ENCODE results near the gene MAGI1.

Gene MAGI1

GRCh38 chr3:65783117-65783516, 255.6 kb downstream of the MAGI1 start:
- no peak for DNase-seq

- DNase-seq = no peak
Observed at GRCh38 chr3:65781594-65781993, 257.1 kb downstream of the MAGI1 start.

- no peak for DNase-seq
Observed at GRCh38 chr3:65779390-65779789, 259.3 kb downstream of the MAGI1 start.

- no peak for DNase-seq
Observed at GRCh38 chr3:65778968-65779367, 259.8 kb downstream of the MAGI1 start.

GRCh38 chr3:65777050-65777449, 261.7 kb downstream of the MAGI1 start:
- DNase-seq = no peak

GRCh38 chr3:65776494-65776893, 262.2 kb downstream of the MAGI1 start:
- DNase-seq = no peak

GRCh38 chr3:65776081-65776480, 262.6 kb downstream of the MAGI1 start:
- no peak for DNase-seq

- no peak for DNase-seq
Observed at GRCh38 chr3:65772758-65773157, 266.0 kb downstream of the MAGI1 start.

- DNase-seq = no peak
Observed at GRCh38 chr3:65767551-65767950, 271.2 kb downstream of the MAGI1 start.

GRCh38 chr3:65762235-65762580, 276.5 kb downstream of the MAGI1 start:
- no peak for DNase-seq

- no peak for DNase-seq
Observed at GRCh38 chr3:65761446-65762234, 277.1 kb downstream of the MAGI1 start.

- DNase-seq = no peak
Observed at GRCh38 chr3:65758876-65759598, 279.7 kb downstream of the MAGI1 start.

GRCh38 chr3:65758438-65758837, 280.3 kb downstream of the MAGI1 start:
- DNase-seq = no peak

- no peak for DNase-seq
Observed at GRCh38 chr3:65752636-65753035, 286.1 kb downstream of the MAGI1 start.

- peak; percentile 10 for DNase-seq
Observed at GRCh38 chr3:65751123-65751700, 287.5 kb downstream of the MAGI1 start.

- DNase-seq = no peak
Observed at GRCh38 chr3:65749066-65749465, 289.7 kb downstream of the MAGI1 start.

- DNase-seq = no peak
Observed at GRCh38 chr3:65748326-65748725, 290.4 kb downstream of the MAGI1 start.

- DNase-seq = no peak
Observed at GRCh38 chr3:65746848-65747247, 291.9 kb downstream of the MAGI1 start.

GRCh38 chr3:65745306-65745705, 293.4 kb downstream of the MAGI1 start:
- DNase-seq = no peak

- no peak for DNase-seq
Observed at GRCh38 chr3:65742914-65743313, 295.8 kb downstream of the MAGI1 start.

- DNase-seq = no peak
Observed at GRCh38 chr3:65741540-65741939, 297.2 kb downstream of the MAGI1 start.

- no peak for DNase-seq
Observed at GRCh38 chr3:65739901-65740541, 298.7 kb downstream of the MAGI1 start.

GRCh38 chr3:65734792-65735191, 303.9 kb downstream of the MAGI1 start:
- no peak for DNase-seq

- no peak for DNase-seq
Observed at GRCh38 chr3:65734382-65734781, 304.3 kb downstream of the MAGI1 start.
